Measurements from ENCODE around the gene SERP1. TPM values are rescaled to one million over a fixed set of nuclear protein-coding genes. Genes with fewer than 3 reads are reported as not detected.

SERP1 gene
- total RNA-seq (2022) (147 and 152 TPM in 2 replicates), Bru-seq, nascent RNA (percentile 82 among the genes with signal in this experiment), BruChase-seq, experiment 1, labeled RNA remaining after a 6-hour chase (percentile 92 among the genes with signal in this experiment), BruChase-seq, experiment 2, labeled RNA remaining after a 2-hour chase (percentile 87 among the genes with signal in this experiment)
- long read RNA-seq, transcript SERP1-201 (3 exons, 3,171 nt) = major isoform, 526 of 722 reads
- long read RNA-seq, transcript SERP1-208 (2 exons, 830 nt) = minor isoform, 8 of 722 reads
- long read RNA-seq, partial matches to known transcripts = 12 of 722 reads
- long read RNA-seq, other reads (novel, unspliced or antisense) = 171 of 722 reads

DNA sequence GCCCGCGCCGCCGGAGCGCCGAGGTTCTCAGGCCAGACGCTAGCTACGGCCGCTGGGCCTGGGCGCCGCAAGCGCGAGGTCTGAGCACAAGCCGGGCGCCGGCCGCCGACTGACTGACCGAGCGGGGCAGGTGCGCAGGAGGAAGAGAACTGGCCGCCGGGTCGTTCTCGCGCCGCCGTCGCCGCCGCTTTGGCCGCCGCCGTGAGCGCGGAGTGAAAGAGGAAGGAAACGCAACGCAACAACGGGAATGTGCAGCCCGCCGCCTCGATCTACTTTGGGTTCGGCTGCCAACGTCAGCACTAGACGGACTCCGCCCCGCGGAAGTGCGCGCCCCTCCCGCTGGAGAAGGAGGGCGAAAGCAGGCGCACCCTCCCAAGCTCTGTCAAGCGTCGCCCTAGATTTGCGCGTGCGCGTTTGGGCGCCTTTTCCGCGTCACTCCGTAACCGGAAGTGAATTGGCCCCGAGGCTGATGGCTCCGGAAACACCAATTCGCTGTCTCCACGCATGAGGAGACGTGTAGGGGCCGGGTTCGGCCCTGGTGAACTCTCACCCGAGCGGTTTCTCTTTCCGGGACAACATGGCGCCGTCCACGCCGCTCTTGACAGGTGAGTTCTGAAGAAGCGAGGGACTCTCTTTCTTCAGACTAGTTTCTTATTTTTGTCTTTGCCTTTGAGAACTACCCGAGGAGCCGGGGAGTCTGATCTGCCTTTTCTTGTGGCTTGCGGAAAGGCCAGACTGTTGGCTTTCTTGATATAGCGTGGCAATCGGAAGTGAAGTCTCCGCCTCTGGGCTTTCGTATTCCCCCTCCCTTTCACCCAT, at the start of gene SERP1, which contains the start of gene EIF2A:
Gene SERP1, minus strand, starts transcription at position 271 of the 819 bp plus-strand sequence. CDS start 361 bp downstream, outside the sequence.
Gene EIF2A, plus strand, starts transcription at position 562 of the 819 bp plus-strand sequence. Its CDS starts 16 bp downstream, at position 578.
- H3K9me3 Mint-ChIP-seq (ENCODE audit: low read depth, unreplicated experiment) = no peaks in the 10 kb centered on the region
- CTCF ChIA-PET = interaction anchor here (0.6 to 1.0 kb wide), 3 partner anchors 14 to 1145 kb away, joined by 3 to 6 read pairs (median 5); no protein-coding TSS in a partner anchor
- TF ChIP-seq, protein P1, sequence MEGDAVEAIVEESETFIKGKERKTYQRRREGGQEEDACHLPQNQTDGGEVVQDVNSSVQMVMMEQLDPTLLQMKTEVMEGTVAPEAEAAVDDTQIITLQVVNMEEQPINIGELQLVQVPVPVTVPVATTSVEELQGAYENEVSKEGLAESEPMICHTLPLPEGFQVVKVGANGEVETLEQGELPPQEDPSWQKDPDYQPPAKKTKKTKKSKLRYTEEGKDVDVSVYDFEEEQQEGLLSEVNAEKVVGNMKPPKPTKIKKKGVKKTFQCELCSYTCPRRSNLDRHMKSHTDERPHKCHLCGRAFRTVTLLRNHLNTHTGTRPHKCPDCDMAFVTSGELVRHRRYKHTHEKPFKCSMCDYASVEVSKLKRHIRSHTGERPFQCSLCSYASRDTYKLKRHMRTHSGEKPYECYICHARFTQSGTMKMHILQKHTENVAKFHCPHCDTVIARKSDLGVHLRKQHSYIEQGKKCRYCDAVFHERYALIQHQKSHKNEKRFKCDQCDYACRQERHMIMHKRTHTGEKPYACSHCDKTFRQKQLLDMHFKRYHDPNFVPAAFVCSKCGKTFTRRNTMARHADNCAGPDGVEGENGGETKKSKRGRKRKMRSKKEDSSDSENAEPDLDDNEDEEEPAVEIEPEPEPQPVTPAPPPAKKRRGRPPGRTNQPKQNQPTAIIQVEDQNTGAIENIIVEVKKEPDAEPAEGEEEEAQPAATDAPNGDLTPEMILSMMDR (IDR thresholded peaks at IDR 0.05; ENCODE audit: unreplicated experiment) = no peak
- no peaks in the 10 kb centered on the region for H3K27me3 Mint-ChIP-seq (ENCODE audit: unreplicated experiment)
- H3K4me3 Mint-ChIP-seq (ENCODE audit: low read depth, unreplicated experiment) = peak within 1 kb of the TSS; percentile 93
- intact Hi-C loops (cut with micrococcal nuclease; ENCODE audit: unreplicated experiment) = loop anchor here (5.0 kb wide), 1 partner anchor 216 kb away; the partner anchor contains the start of gene SIAH2
- H3K27ac Mint-ChIP-seq (ENCODE audit: unreplicated experiment) = peak within 1 kb of the TSS; percentile 98
- H3K36me3 Mint-ChIP-seq (ENCODE audit: insufficient read depth, unreplicated experiment) = peaks cover 77% of the 10 kb centered on the region
- BruUV-seq (replicated peaks) = no TSS peak
- peaks cover 51% of the 10 kb centered on the region for H3K4me1 Mint-ChIP-seq (ENCODE audit: low read depth, unreplicated experiment)
- DNase-seq = peak; percentile 100

DNA sequence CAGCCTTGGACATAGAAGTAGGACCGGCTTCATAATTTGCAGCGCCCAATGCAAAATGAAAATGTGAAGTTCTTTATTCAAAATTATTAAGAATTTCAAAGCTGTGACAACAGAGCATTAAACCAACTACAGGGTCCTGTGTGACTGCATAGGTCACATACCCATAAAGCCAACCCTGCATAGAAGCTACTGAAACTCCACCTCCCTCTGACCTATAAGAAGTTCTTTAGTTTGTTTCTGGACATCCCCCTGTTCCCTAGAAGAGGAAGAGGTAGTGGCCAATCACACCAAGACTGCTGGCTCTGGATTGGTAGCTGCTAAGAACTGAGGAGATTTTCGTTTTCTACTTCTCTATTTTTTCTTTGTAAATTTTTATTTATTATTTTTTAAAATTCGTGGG, 47.9 kb upstream of the SERP1 start:
- TF ChIP-seq, protein P1 (IDR thresholded peaks at IDR 0.05; ENCODE audit: unreplicated experiment) = no peak
- peaks cover 11% of the 10 kb centered on the region for H3K4me1 Mint-ChIP-seq (ENCODE audit: low read depth, unreplicated experiment)
- CTCF ChIA-PET = interaction anchor here (0.8 kb wide), 1 partner anchor 16 kb away, joined by 4 read pairs; no protein-coding TSS in a partner anchor
- no peak overlapping the region for H3K27ac Mint-ChIP-seq (ENCODE audit: unreplicated experiment)
- intact Hi-C loops (cut with micrococcal nuclease; ENCODE audit: unreplicated experiment) = no loop called here
- no peaks in the 10 kb centered on the region for H3K27me3 Mint-ChIP-seq (ENCODE audit: unreplicated experiment)
- no TSS peak for BruUV-seq (replicated peaks)
- no peaks in the 10 kb centered on the region for H3K9me3 Mint-ChIP-seq (ENCODE audit: low read depth, unreplicated experiment)
- peaks cover 10% of the 10 kb centered on the region for H3K36me3 Mint-ChIP-seq (ENCODE audit: insufficient read depth, unreplicated experiment)
- H3K4me3 Mint-ChIP-seq (ENCODE audit: low read depth, unreplicated experiment) = no peak overlapping the region
- no peak for DNase-seq

DNA sequence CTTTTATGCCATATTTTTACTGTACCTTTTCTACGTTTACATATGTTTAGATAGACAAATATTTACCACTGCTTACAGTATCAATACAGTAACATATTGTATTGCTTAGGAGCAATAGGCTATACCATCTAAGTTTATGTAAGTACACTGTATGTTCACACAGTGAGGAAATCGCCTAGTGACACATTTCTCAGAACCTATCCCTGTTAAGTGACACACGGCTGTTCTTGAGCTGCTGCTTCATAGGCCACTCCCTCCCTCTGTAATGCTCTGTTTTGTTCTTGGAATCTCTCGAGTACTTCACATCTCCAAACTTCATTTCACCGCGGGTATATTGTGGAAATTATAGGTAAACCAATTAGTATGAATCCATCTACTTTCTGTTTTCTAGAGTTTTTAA, 43.5 kb upstream of the SERP1 start:
- peaks cover 12% of the 10 kb centered on the region for H3K4me1 Mint-ChIP-seq (ENCODE audit: low read depth, unreplicated experiment)
- TF ChIP-seq, protein P1 (IDR thresholded peaks at IDR 0.05; ENCODE audit: unreplicated experiment) = no peak
- CTCF ChIA-PET = interaction anchor here (0.8 to 0.9 kb wide), 2 partner anchors 9 to 151 kb away, joined by 3 read pairs; no protein-coding TSS in a partner anchor
- H3K27ac Mint-ChIP-seq (ENCODE audit: unreplicated experiment) = no peak overlapping the region
- no peaks in the 10 kb centered on the region for H3K27me3 Mint-ChIP-seq (ENCODE audit: unreplicated experiment)
- H3K4me3 Mint-ChIP-seq (ENCODE audit: low read depth, unreplicated experiment) = no peak overlapping the region
- no peaks in the 10 kb centered on the region for H3K9me3 Mint-ChIP-seq (ENCODE audit: low read depth, unreplicated experiment)
- intact Hi-C loops (cut with micrococcal nuclease; ENCODE audit: unreplicated experiment) = no loop called here
- no peak for DNase-seq
- peaks cover 19% of the 10 kb centered on the region for H3K36me3 Mint-ChIP-seq (ENCODE audit: insufficient read depth, unreplicated experiment)
- no TSS peak for BruUV-seq (replicated peaks)

DNA sequence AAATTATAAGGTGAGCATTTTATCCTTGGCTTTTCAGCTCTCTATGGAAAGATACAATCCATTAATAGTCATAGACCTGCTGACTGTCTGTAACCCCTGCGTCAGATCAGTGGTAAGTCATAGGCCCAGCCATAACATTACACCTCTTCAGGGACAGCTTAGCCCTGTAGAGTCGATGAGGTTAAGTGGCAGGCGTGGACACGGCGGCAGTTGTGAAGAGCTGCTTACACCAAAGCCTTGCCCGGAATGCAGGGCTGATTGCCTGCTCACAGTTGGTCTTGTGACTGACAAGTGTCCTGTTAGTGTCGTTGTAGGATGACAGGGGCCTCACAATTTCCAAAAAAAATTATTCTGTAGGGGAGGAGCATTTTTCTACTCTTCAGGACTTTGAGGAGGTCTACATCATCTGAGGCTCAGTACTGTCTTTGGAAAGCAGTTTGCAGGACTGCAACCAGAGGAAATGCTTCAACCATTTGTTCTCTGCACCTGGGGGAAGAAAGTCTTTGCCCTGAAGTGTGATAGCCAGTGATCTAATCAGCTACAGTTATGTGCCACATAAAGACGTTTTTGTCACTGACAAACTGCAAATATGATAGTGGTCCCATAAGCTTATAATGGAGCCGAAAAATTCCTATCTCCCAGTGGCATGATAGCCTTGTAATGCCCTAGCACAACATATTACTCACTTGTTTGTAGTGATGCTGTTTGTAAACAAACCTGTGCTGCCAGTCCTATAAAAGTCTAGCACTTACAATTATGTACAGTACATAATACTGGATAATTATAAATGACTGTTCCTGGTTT, 41.9 kb upstream of the SERP1 start:
- no peaks in the 10 kb centered on the region for H3K9me3 Mint-ChIP-seq (ENCODE audit: low read depth, unreplicated experiment)
- no TSS peak for BruUV-seq (replicated peaks)
- H3K36me3 Mint-ChIP-seq (ENCODE audit: insufficient read depth, unreplicated experiment) = peaks cover 29% of the 10 kb centered on the region
- intact Hi-C loops (cut with micrococcal nuclease; ENCODE audit: unreplicated experiment) = no loop called here
- H3K4me3 Mint-ChIP-seq (ENCODE audit: low read depth, unreplicated experiment) = no peak overlapping the region
- peaks cover 15% of the 10 kb centered on the region for H3K4me1 Mint-ChIP-seq (ENCODE audit: low read depth, unreplicated experiment)
- TF ChIP-seq, protein P1 (IDR thresholded peaks at IDR 0.05; ENCODE audit: unreplicated experiment) = no peak
- H3K27me3 Mint-ChIP-seq (ENCODE audit: unreplicated experiment) = no peaks in the 10 kb centered on the region
- no peak overlapping the region for H3K27ac Mint-ChIP-seq (ENCODE audit: unreplicated experiment)
- CTCF ChIA-PET = interaction anchor here (0.6 kb wide), 1 partner anchor 485 kb away, joined by 6 read pairs; no protein-coding TSS in a partner anchor
- no peak for DNase-seq

Data from Calu3 (cell line).